ENCODE data around the gene PLAC1. TPM values are rescaled to one million over a fixed set of nuclear protein-coding genes. Genes with fewer than 3 reads are reported as not detected.

PLAC1 gene
- total RNA-seq, 1 experiment from 2014 or later: not detected

- Mint-ChIP-seq H3K27ac (no peak overlapping the region), H3K27me3 (ENCODE audit: low read depth) (peaks cover 14% of the 10 kb centered on the region), H3K36me3 (no peaks in the 10 kb centered on the region), H3K4me3 (no peak overlapping the region), H3K4me1 (peaks cover 26% of the 10 kb centered on the region), H3K9me3 (no peaks in the 10 kb centered on the region)
- ChIA-PET POLR2A (no interaction called here), CTCF (no interaction called here)
- ATAC-seq (no peak), DNase-seq (ENCODE audit: low spot score) (no peak)
- no peak for TF ChIP-seq MLX (CRISPR knock-in tag; IDR thresholded peaks at IDR 0.05)
- TF ChIP-seq ATF1 (CRISPR knock-in tag; IDR thresholded peaks at IDR 0.05): no peak
- TF ChIP-seq FOXP1 (CRISPR knock-in tag; IDR thresholded peaks at IDR 0.05; ENCODE audit: borderline replicate concordance): no peak
These were observed 84.6 kb downstream of the PLAC1 start for GRCh38 chrX:134573683-134574035.

GRCh38 chrX:134572816-134573682 lies 85.2 kb downstream of the PLAC1 start:
- H3K4me1 Mint-ChIP-seq: peaks cover 31% of the 10 kb centered on the region
- no peaks in the 10 kb centered on the region for H3K9me3 Mint-ChIP-seq
- ATAC-seq (no peak), DNase-seq (ENCODE audit: low spot score) (no peak)
- CTCF ChIA-PET: interaction anchor here (0.6 kb wide), 1 partner anchor 9 kb away, joined by 3 read pairs; no protein-coding TSS in a partner anchor
- POLR2A ChIA-PET: no interaction called here
- H3K27ac Mint-ChIP-seq: no peak overlapping the region
- H3K4me3 Mint-ChIP-seq: no peak overlapping the region
- H3K27me3 Mint-ChIP-seq (ENCODE audit: low read depth): peaks cover 14% of the 10 kb centered on the region
- H3K36me3 Mint-ChIP-seq: no peaks in the 10 kb centered on the region
- TF ChIP-seq ZNF416 (CRISPR knock-in tag; IDR thresholded peaks at IDR 0.05) (no peak), ZNF532 (CRISPR knock-in tag; IDR thresholded peaks at IDR 0.05; ENCODE audit: borderline replicate concordance) (no peak), ZBTB21 (CRISPR knock-in tag; IDR thresholded peaks at IDR 0.05; ENCODE audit: borderline replicate concordance) (no peak), SP1 (CRISPR knock-in tag; conservative IDR thresholded peaks at IDR 0.05) (no peak), PRDM15 (CRISPR knock-in tag; IDR thresholded peaks at IDR 0.05) (no peak), ZNF317 (CRISPR knock-in tag; IDR thresholded peaks at IDR 0.05; ENCODE audit: borderline replicate concordance, low read depth) (no peak), HMGXB4 (CRISPR knock-in tag; IDR thresholded peaks at IDR 0.05) (no peak), SMAD3 (CRISPR knock-in tag; IDR thresholded peaks at IDR 0.05; ENCODE audit: borderline replicate concordance) (no peak), ZNF232 (CRISPR knock-in tag; IDR thresholded peaks at IDR 0.05) (no peak), ZNF512 (CRISPR knock-in tag; IDR thresholded peaks at IDR 0.05; ENCODE audit: borderline replicate concordance) (no peak), USF2 (CRISPR knock-in tag; IDR thresholded peaks at IDR 0.05) (no peak), ZNF263 (CRISPR knock-in tag; IDR thresholded peaks at IDR 0.05; ENCODE audit: low read depth) (no peak), ZSCAN18 (CRISPR knock-in tag; IDR thresholded peaks at IDR 0.05) (no peak), TEAD4 (CRISPR knock-in tag; IDR thresholded peaks at IDR 0.05) (no peak), RELA (CRISPR knock-in tag; IDR thresholded peaks at IDR 0.05; ENCODE audit: borderline replicate concordance) (no peak)

Data from WTC11 (cell line).